Ovary (tissue), 3 donors: ENCODE data around the gene MAP7D3.

Experiments used
- CTCF ChIP-seq, 3 donors: fragments of 450-650 bp in 2 of 3; fragments of 200-600 bp in 1 of 3; IDR thresholded peaks; one replicate each; pipeline versions ENCODE4 v1.5.1 to v1.8.0; 2016 to 2022; ENCODE audit warnings: antibody characterized with exemption in 3 of 3, mild to moderate bottlenecking in 1 of 3
- POLR2A ChIP-seq: fragments of 450-650 bp; IDR thresholded peaks from one replicate; pipeline ENCODE4 v1.6.1; 2017; ENCODE audit warnings: antibody characterized with exemption, mild to moderate bottlenecking, moderate library complexity
- donor health status: DM: no; HTN: no; CAD: no.

GRCh38 chrX:136291824-136292223, 40.6 kb upstream of the MAP7D3 start:
- TF ChIP-seq POLR2A (no peak), CTCF (IDR thresholded peaks at IDR 0.05) (no peak)
